NCI-H146 treated with DMSO at 0.1 percent for 48 hours (cell line): Measurements from ENCODE around the gene CERT1.
A peak's percentile ranks its signal among the peaks of the same experiment; 100 is the strongest.
"Not testable (repeated sequence)": the region's sequence is repeated elsewhere in the genome, so short reads cannot be mapped to it uniquely, and the experiment has no call there.

Experiments used
- DNase-seq: peaks from one replicate; lab custom pipeline; 2025; ENCODE audit not compliant: unreplicated experiment; lab: John Stamatoyannopoulos, UW

The CERT1 gene

GRCh38 chr5:75511435-75512382 lies at the start of gene CERT1, which contains the start of gene POLK:
Gene CERT1, minus strand, starts transcription at chr5:75511629. Its CDS starts 422 bp downstream, at chr5:75511207.
Gene POLK, plus strand, starts transcription at chr5:75511891.
- DNase-seq, result peak; percentile 93

- not testable (repeated sequence) for DNase-seq
Observed at GRCh38 chr5:75560655-75561054, 49.2 kb upstream of the CERT1 start.

- DNase-seq, result no peak
Observed at GRCh38 chr5:75558981-75559632, 47.7 kb upstream of the CERT1 start.

GRCh38 chr5:75558221-75558620 lies 46.8 kb upstream of the CERT1 start:
- no peak for DNase-seq

GRCh38 chr5:75553358-75553757 lies 41.9 kb upstream of the CERT1 start:
- DNase-seq, result no peak

GRCh38 chr5:75552764-75553163 lies 41.3 kb upstream of the CERT1 start:
- no peak for DNase-seq

- DNase-seq, result no peak
Observed at GRCh38 chr5:75551471-75551870, 40.0 kb upstream of the CERT1 start.

GRCh38 chr5:75550597-75550996 lies 39.2 kb upstream of the CERT1 start:
- no peak for DNase-seq

- no peak for DNase-seq
Observed at GRCh38 chr5:75547812-75548211, 36.4 kb upstream of the CERT1 start.

GRCh38 chr5:75546830-75547229 lies 35.4 kb upstream of the CERT1 start:
- no peak for DNase-seq

GRCh38 chr5:75545131-75545530 lies 33.7 kb upstream of the CERT1 start:
- DNase-seq, result no peak

GRCh38 chr5:75538211-75538610 lies 26.8 kb upstream of the CERT1 start:
- no peak for DNase-seq

GRCh38 chr5:75536694-75537360 lies 25.4 kb upstream of the CERT1 start:
- no peak for DNase-seq

GRCh38 chr5:75536147-75536546 lies 24.7 kb upstream of the CERT1 start:
- no peak for DNase-seq

- DNase-seq, result no peak
Observed at GRCh38 chr5:75534734-75535133, 23.3 kb upstream of the CERT1 start.

- not testable (repeated sequence) for DNase-seq
Observed at GRCh38 chr5:75533716-75534115, 22.3 kb upstream of the CERT1 start.

- no peak for DNase-seq
Observed at GRCh38 chr5:75532190-75532589, 20.8 kb upstream of the CERT1 start.

GRCh38 chr5:75529185-75529584 lies 17.8 kb upstream of the CERT1 start:
- DNase-seq, result no peak

GRCh38 chr5:75526070-75526469 lies 14.6 kb upstream of the CERT1 start:
- DNase-seq, result no peak

- DNase-seq, result no peak
Observed at GRCh38 chr5:75525344-75525743, 13.9 kb upstream of the CERT1 start.

- DNase-seq, result no peak
Observed at GRCh38 chr5:75524591-75524990, 13.2 kb upstream of the CERT1 start.

- no peak for DNase-seq
Observed at GRCh38 chr5:75524071-75524470, 12.6 kb upstream of the CERT1 start.
